H9 (cell line): ENCODE measurements around the gene MAML3. TPM values are rescaled to one million over a fixed set of nuclear protein-coding genes. Genes with fewer than 3 reads are reported as not detected.

Source experiments
- DNase-seq: peaks from one replicate; pipeline ENCODE4 v3.0.0-alpha.2; 2017
- H2AFZ ChIP-seq: one replicate; pipeline ENCODE4 v1.6.1; 2013; ENCODE audit warnings: mild to moderate bottlenecking, low read length, control low read depth, moderate library complexity
- H2AK5ac ChIP-seq: 2 replicates; pipeline ENCODE4 v1.6.1; 2013; ENCODE audit warnings: low read length, control low read depth, mixed read lengths; ENCODE audit not compliant: insufficient read length
- H2BK120ac ChIP-seq: one replicate; pipeline ENCODE4 v1.6.1; 2013; ENCODE audit warnings: low read depth, mild to moderate bottlenecking, low read length, control low read depth, inconsistent platforms; ENCODE audit not compliant: poor library complexity, severe bottlenecking
- H2BK12ac ChIP-seq: 2 replicates; pipeline ENCODE4 v1.6.1; 2013; ENCODE audit warnings: low read length, control low read depth, mixed read lengths, low read depth; ENCODE audit not compliant: insufficient read length
- H2BK15ac ChIP-seq: 2 replicates; pipeline ENCODE4 v1.6.1; 2013; ENCODE audit warnings: low read depth, low read length, control low read depth
- H2BK20ac ChIP-seq: one replicate; pipeline ENCODE4 v1.6.1; 2013; ENCODE audit warnings: low read depth, mild to moderate bottlenecking, low read length, control low read depth, inconsistent platforms; ENCODE audit not compliant: poor library complexity, severe bottlenecking
- H2BK5ac ChIP-seq: 2 replicates; pipeline ENCODE4 v1.6.1; 2013; ENCODE audit warnings: low read length, control low read depth, mixed read lengths; ENCODE audit not compliant: insufficient read length
- H3K14ac ChIP-seq: 2 replicates; pipeline ENCODE4 v1.6.1; 2013; ENCODE audit warnings: low read length, control low read depth; ENCODE audit not compliant: insufficient read depth
- H3K18ac ChIP-seq: 2 replicates; pipeline ENCODE4 v1.6.1; 2013; ENCODE audit warnings: low read depth, mild to moderate bottlenecking, mixed read lengths, low read length, control low read depth; ENCODE audit not compliant: insufficient read length
- H3K23ac ChIP-seq: 2 replicates; pipeline ENCODE4 v1.6.1; 2013; ENCODE audit warnings: low read length, control low read depth, mixed read lengths, low read depth; ENCODE audit not compliant: insufficient read length
- H3K23me2 ChIP-seq: 2 replicates; pipeline ENCODE4 v1.6.1; 2013; ENCODE audit warnings: low read depth, mild to moderate bottlenecking, mixed read lengths, low read length, control low read depth; ENCODE audit not compliant: insufficient read length, poor library complexity, severe bottlenecking
- H3K27ac ChIP-seq: 2 replicates; pipeline ENCODE4 v1.5.1; 2013; ENCODE audit warnings: low read length, control low read depth, mixed read lengths, low read depth; ENCODE audit not compliant: insufficient read length
- H3K27me3 ChIP-seq: 2 replicates; pipeline ENCODE4 v1.6.1; 2013; ENCODE audit warnings: low read length, control low read depth, inconsistent platforms; ENCODE audit not compliant: insufficient read depth
- H3K4ac ChIP-seq: 2 replicates; pipeline ENCODE4 v1.6.1; 2013; ENCODE audit warnings: low read depth, mild to moderate bottlenecking, control low read depth, inconsistent platforms, low read length, moderate library complexity
- H3K4me1 ChIP-seq: 2 replicates; pipeline ENCODE4 v1.6.1; 2013; ENCODE audit warnings: low read length, control low read depth, inconsistent platforms; ENCODE audit not compliant: insufficient read depth
- H3K4me2 ChIP-seq: 2 replicates; pipeline ENCODE4 v1.6.1; 2013; ENCODE audit warnings: low read length, control low read depth, mixed read lengths; ENCODE audit not compliant: insufficient read length, insufficient read depth
- H3K56ac ChIP-seq: 2 replicates; pipeline ENCODE4 v1.6.1; 2013; ENCODE audit warnings: low read depth, mild to moderate bottlenecking, mixed read lengths, low read length, control low read depth; ENCODE audit not compliant: insufficient read length
- H3K79me1 ChIP-seq: 2 replicates; pipeline ENCODE4 v1.6.1; 2013; ENCODE audit warnings: low read depth, mild to moderate bottlenecking, moderate library complexity, low read length, control low read depth, inconsistent platforms; ENCODE audit not compliant: insufficient read depth, poor library complexity, severe bottlenecking
- H3K79me2 ChIP-seq: 2 replicates; pipeline ENCODE4 v1.6.1; 2013; ENCODE audit warnings: low read length, control low read depth, inconsistent platforms; ENCODE audit not compliant: insufficient read depth
- H3K9ac ChIP-seq: 2 replicates; pipeline ENCODE4 v1.6.1; 2013; ENCODE audit warnings: low read length, control low read depth, mixed read lengths; ENCODE audit not compliant: insufficient read length; ENCODE audit errors: extremely low read depth
- H3K9me3 ChIP-seq: one replicate; pipeline ENCODE4 v1.6.1; 2013; ENCODE audit warnings: low read depth, low read length, inconsistent platforms; ENCODE audit not compliant: control insufficient read depth
- H3T11ph ChIP-seq: one replicate; pipeline ENCODE4 v1.6.1; 2013; ENCODE audit warnings: mild to moderate bottlenecking, low read length, control low read depth, inconsistent platforms
- H4K20me1 ChIP-seq: one replicate; pipeline ENCODE4 v1.6.1; 2013; ENCODE audit not compliant: control insufficient read depth, insufficient read length, insufficient read depth
- H4K5ac ChIP-seq: 2 replicates; pipeline ENCODE4 v1.6.1; 2013; ENCODE audit warnings: low read depth, mild to moderate bottlenecking, mixed read lengths, low read length, control low read depth; ENCODE audit not compliant: insufficient read length
- H4K8ac ChIP-seq: replicated peaks from 2 replicates; pipeline ENCODE4 v1.6.1; 2013; ENCODE audit warnings: low read length, control low read depth, mixed read lengths, low read depth; ENCODE audit not compliant: insufficient read length
- H4K91ac ChIP-seq: 2 replicates; pipeline ENCODE4 v1.6.1; 2013; ENCODE audit warnings: low read depth, mild to moderate bottlenecking, moderate library complexity, mixed read lengths, low read length, control low read depth; ENCODE audit not compliant: insufficient read length
- H3K27ac Mint-ChIP-seq, 3 experiments: 2 replicates in 2 of 3; 3 replicates in 1 of 3; pipeline ENCODE4 v1.8.0; 2020 to 2021; ENCODE audit warnings: mixed read lengths in 3 of 3, mild to moderate bottlenecking in 1 of 3, moderate library complexity in 1 of 3
- H3K27me3 Mint-ChIP-seq: 2 replicates; pipeline ENCODE4 v1.8.0; 2021; ENCODE audit warnings: low read depth, mild to moderate bottlenecking, moderate library complexity, mixed read lengths
- H3K36me3 Mint-ChIP-seq, 3 experiments: 2 replicates in 2 of 3; 3 replicates in 1 of 3; pipeline ENCODE4 v1.8.0; 2020 to 2021; ENCODE audit warnings: low read depth in 3 of 3, mixed read lengths in 3 of 3; ENCODE audit not compliant: insufficient read depth in 1 of 3
- H3K4me1 Mint-ChIP-seq, 2 experiments: 2 replicates each; pipeline ENCODE4 v1.8.0; 2020; ENCODE audit warnings: mixed read lengths in 2 of 2
- H3K4me3 Mint-ChIP-seq, 2 experiments: 2 replicates in 1 of 2; 3 replicates in 1 of 2; pipeline ENCODE4 v1.8.0; 2020 to 2021; ENCODE audit warnings: mild to moderate bottlenecking in 2 of 2, mixed read lengths in 2 of 2, moderate library complexity in 1 of 2
- H3K9me3 Mint-ChIP-seq, 2 experiments: 2 replicates in 1 of 2; 3 replicates in 1 of 2; pipeline ENCODE4 v1.8.0; 2020; ENCODE audit warnings: mild to moderate bottlenecking in 2 of 2, mixed read lengths in 2 of 2, moderate library complexity in 1 of 2
- WGBS: extraction: QIAGEN DNeasy Blood & Tissue Kit; methylation state at CpG from one replicate; pipeline ENCODE4 v1.1.7; 2013; ENCODE audit warnings: missing lambda C conversion rate, low lambda C conversion rate, mixed read lengths; ENCODE audit not compliant: insufficient read length; ENCODE audit errors: extremely low coverage; 5-methylcytosine and 5-hydroxymethylcytosine counted together
- total RNA-seq: library from RNA; stranded (reverse); gene quantifications from 2 replicates; pipeline ENCODE4 v1.2.1, GENCODE V29; 2021
- TF ChIP-seq, protein P1 (sequence below): fragments of 200-600 bp; sonication (generic); conservative IDR thresholded peaks from 3 replicates; pipeline ENCODE4 v1.8.0; 2021; ENCODE audit warnings: antibody characterized with exemption, mild to moderate bottlenecking

The MAML3 gene
- total RNA-seq, 1 experiment from 2014 or later: 3.9 TPM

DNA sequence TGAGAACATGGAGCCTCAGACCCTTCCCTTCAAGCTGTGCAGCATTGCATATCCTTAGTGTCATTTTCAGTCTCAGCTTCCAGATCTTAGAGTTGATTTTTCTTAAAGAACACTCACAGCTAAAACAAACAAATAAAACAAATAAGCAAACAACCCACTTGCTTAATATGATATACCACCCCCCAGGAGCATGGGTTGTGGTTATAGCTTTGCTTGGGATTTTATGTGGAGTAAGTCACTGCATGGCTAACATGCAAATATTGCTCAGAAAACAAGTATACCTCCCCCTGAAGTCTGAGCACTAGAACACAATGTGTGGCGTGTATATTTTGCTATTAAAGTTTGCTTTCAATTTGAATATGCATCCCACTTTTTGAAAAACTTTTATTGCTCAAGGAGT lies 409.8 kb downstream of the MAML3 start:
- Mint-ChIP-seq H3K36me3 (no peaks in the 10 kb centered on the region), H3K9me3 (no peaks in the 10 kb centered on the region), H3K4me3 (no peak overlapping the region), H3K4me1 (peaks cover 15 to 16% of the 10 kb centered on the region in 2 experiments), H3K27ac (no peak overlapping the region), H3K27me3 (peaks cover 7% of the 10 kb centered on the region)
- Histone ChIP-seq H3T11ph (no peak overlapping the region), H3K9ac (no peak overlapping the region), H2BK5ac (no peak overlapping the region), H3K4ac (no peak overlapping the region), H2AK5ac (no peak overlapping the region), H3K23ac (no peak overlapping the region), H2BK15ac (no peak overlapping the region), H3K79me1 (no peaks in the 10 kb centered on the region), H3K79me2 (no peaks in the 10 kb centered on the region), H3K4me2 (no peak overlapping the region), H4K91ac (no peak overlapping the region), H2BK120ac (no peak overlapping the region), H3K14ac (no peak overlapping the region), H3K23me2 (no peaks in the 10 kb centered on the region), H3K18ac (no peak overlapping the region), H4K5ac (no peak overlapping the region), H3K9me3 (no peaks in the 10 kb centered on the region), H3K27ac (no peak overlapping the region), H2BK20ac (no peak overlapping the region), H3K56ac (no peak overlapping the region), H4K8ac (no peak overlapping the region), H3K4me1 (no peaks in the 10 kb centered on the region; the same call in 1 of the 2 replicates), H2AFZ (no peak overlapping the region), H3K27me3 (no peaks in the 10 kb centered on the region), H2BK12ac (no peak overlapping the region), H4K20me1 (no peaks in the 10 kb centered on the region)
- WGBS: no CpG with 5 or more reads among the region's 1 CpG
- no peak for DNase-seq
- TF ChIP-seq, protein P1, sequence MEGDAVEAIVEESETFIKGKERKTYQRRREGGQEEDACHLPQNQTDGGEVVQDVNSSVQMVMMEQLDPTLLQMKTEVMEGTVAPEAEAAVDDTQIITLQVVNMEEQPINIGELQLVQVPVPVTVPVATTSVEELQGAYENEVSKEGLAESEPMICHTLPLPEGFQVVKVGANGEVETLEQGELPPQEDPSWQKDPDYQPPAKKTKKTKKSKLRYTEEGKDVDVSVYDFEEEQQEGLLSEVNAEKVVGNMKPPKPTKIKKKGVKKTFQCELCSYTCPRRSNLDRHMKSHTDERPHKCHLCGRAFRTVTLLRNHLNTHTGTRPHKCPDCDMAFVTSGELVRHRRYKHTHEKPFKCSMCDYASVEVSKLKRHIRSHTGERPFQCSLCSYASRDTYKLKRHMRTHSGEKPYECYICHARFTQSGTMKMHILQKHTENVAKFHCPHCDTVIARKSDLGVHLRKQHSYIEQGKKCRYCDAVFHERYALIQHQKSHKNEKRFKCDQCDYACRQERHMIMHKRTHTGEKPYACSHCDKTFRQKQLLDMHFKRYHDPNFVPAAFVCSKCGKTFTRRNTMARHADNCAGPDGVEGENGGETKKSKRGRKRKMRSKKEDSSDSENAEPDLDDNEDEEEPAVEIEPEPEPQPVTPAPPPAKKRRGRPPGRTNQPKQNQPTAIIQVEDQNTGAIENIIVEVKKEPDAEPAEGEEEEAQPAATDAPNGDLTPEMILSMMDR: no peak
